Articular chondrocyte of knee joint (primary cell): ENCODE measurements around the gene MARCHF6. TPM values are rescaled to one million over a fixed set of nuclear protein-coding genes. Genes with fewer than 3 reads are reported as not detected.

Experiments used
- small RNA-seq: library from RNA; depleted of rRNA; stranded (forward); fragments of <200 nt; gene quantifications from one replicate; pipeline ENCODE3, GENCODE V24; 2012
- total RNA-seq: library from RNA; depleted of rRNA; stranded (reverse); fragments of >200 nt; gene quantifications from 2 replicates; pipeline ENCODE4 v1.2.3, GENCODE V29; 2012

The MARCHF6 gene
- 54.3 and 54.9 TPM in 2 replicates for total RNA-seq

GRCh38 chr5:10353241-10354047, at the start of gene MARCHF6:
Gene MARCHF6, plus strand, starts transcription at chr5:10353695. Its CDS starts 204 bp downstream, at chr5:10353899.

DNA sequence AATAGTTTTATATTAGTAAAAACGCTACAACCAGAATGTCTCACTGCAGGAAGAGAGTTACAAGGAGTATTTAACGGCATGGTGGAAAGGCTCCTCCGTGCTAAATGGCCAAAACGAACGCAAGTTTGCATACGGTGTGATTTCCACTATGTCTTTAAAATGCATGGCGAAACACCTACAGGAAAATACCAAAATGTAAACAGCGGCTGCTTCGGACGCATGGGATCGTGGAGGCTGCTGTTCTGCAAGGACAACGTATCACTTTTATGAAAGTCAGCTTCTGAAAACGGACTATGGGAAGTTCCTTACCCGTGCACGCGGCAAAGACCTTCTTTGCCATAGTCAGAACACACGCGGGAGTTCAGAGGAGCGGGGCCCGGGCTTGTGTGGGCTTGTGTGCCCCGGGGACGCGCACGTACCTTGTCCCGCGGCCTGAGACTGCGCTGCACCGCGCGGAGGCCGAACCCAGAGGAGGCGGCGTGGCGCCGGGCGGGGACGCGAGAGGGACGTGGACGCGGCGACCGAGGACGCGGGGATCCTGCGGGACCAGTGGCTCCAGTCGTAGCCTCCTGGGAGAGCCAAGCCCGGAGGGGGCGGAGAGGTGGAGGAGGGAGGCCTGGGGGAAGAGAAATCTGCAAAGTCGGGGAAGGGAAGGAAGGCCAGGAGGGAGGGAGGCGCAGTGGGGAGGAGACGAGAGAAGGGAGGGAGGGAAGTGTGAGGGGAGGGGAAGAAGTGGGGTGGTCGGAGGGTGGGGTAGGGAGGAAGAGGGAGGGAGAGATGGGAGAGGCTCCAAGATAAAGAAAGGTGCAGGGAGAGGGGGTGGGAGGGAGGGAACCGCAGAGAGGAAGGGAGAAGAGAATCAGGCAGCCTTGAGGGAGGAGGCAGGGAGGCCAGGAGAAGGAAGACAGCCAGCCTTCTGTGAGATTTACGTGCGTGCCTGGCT, 46.0 kb upstream of the MARCHF6 start, which contains the start of gene CMBL:
Gene CMBL (minus strand): TSS at position 697 of the 943 bp plus-strand sequence. CDS start 17,140 bp downstream, outside the sequence.

Small RNA genes lying within 50 kb of the gene (small RNA-seq; reads per million reads assigned to genes)
- gene RF00019 = not detected

Other genes starting within 250 kb of the MARCHF6 start
- gene ATPSCKMT, start 103.8 kb upstream of the MARCHF6 start, total RNA-seq = 18.9 and 24.8 TPM in 2 replicates
- 182 and 191 TPM in 2 replicates for gene CCT5, start 103.4 kb upstream of the MARCHF6 start, total RNA-seq
- 14.2 and 14.4 TPM in 2 replicates for gene CMBL, start 45.8 kb upstream of the MARCHF6 start, total RNA-seq
- 0.26 and 0.32 TPM in 2 replicates for gene ROPN1L, start 88.2 kb downstream of the MARCHF6 start, total RNA-seq
- 2.2 and 4.4 TPM in 2 replicates for gene ANKRD33B, start 210.4 kb downstream of the MARCHF6 start, total RNA-seq